ENCODE data around the gene PGAP6.
"Not testable (repeated sequence)": the region's sequence is repeated elsewhere in the genome, so short reads cannot be mapped to it uniquely, and the experiment has no call there.

The PGAP6 gene

GRCh38 chr16:401468-402348 is 19.9 kb upstream of the PGAP6 start, which contains the start of gene DECR2:
Gene DECR2, plus strand, starts transcription at chr16:401885. Its CDS starts 79 bp downstream, at chr16:401964.
- peak; percentile 96 for DNase-seq

- no peak for DNase-seq
These were observed 18.3 kb upstream of the PGAP6 start for GRCh38 chr16:400061-400591.

GRCh38 chr16:399340-400019 is 17.7 kb upstream of the PGAP6 start:
- DNase-seq = no peak

GRCh38 chr16:398561-399339 is 17.0 kb upstream of the PGAP6 start:
- no peak for DNase-seq

- DNase-seq = peak; percentile 33
These were observed 16.1 kb upstream of the PGAP6 start for GRCh38 chr16:397736-398332.

- DNase-seq = peak; percentile 16
These were observed 15.4 kb upstream of the PGAP6 start, which contains the start of gene NME4 for GRCh38 chr16:397135-397661. Gene NME4, plus strand, starts transcription at chr16:397199. Its CDS starts 24 bp downstream, at chr16:397223.

- DNase-seq = no peak
These were observed 14.8 kb upstream of the PGAP6 start for GRCh38 chr16:396605-397004.

- no peak for DNase-seq
These were observed 14.4 kb upstream of the PGAP6 start for GRCh38 chr16:396199-396598.

- no peak for DNase-seq
These were observed 10.8 kb upstream of the PGAP6 start for GRCh38 chr16:392450-393030.

GRCh38 chr16:391885-392335 is 10.1 kb upstream of the PGAP6 start:
- peak; percentile 78 for DNase-seq

- DNase-seq = no peak
These were observed 7.6 kb upstream of the PGAP6 start for GRCh38 chr16:389352-389751.

GRCh38 chr16:387761-388666 is 6.2 kb upstream of the PGAP6 start:
- DNase-seq = not testable (repeated sequence)

- no peak for DNase-seq
These were observed 4.9 kb upstream of the PGAP6 start for GRCh38 chr16:386641-387156.

GRCh38 chr16:383326-384051 is 1.7 kb upstream of the PGAP6 start:
- DNase-seq = peak; percentile 49

- DNase-seq = no peak
These were observed 578 bp downstream of the PGAP6 start for GRCh38 chr16:381012-381788.

GRCh38 chr16:380762-381011 is 1.1 kb downstream of the PGAP6 start:
- no peak for DNase-seq

GRCh38 chr16:379961-380761 is 1.6 kb downstream of the PGAP6 start:
- DNase-seq = peak; percentile 50

All from CD4-positive, alpha-beta T cell treated with Interleukin-21 for 1 hour (primary cell).